ENCODE measurements around the gene RPLP2. TPM values are rescaled to one million over a fixed set of nuclear protein-coding genes. Genes with fewer than 3 reads are reported as not detected.

The RPLP2 gene
- total and polyA plus RNA-seq, 9 donors: 1,485 to 2,136 (median 1,808) TPM

GRCh38 chr11:843818-844692 is 34.3 kb downstream of the RPLP2 start:
- Histone ChIP-seq H3K4me3 (ENCODE audit: low read length) (peak overlapping the region; percentile 86), H3K27ac (ENCODE audit: low read length) (peak overlapping the region; percentile 93), H3K27me3 (ENCODE audit: control insufficient read depth, insufficient read depth, low read length) (peaks cover 7% of the 10 kb centered on the region), H3K36me3 (ENCODE audit: control insufficient read depth, insufficient read depth, low read length) (peaks cover 23% of the 10 kb centered on the region), H3K9me3 (replicated peaks; ENCODE audit: control insufficient read depth, low read depth, low read length) (no peaks in the 10 kb centered on the region), H3K4me1 (ENCODE audit: control insufficient read depth, insufficient read depth, low read length) (peaks cover 66% of the 10 kb centered on the region)
- WGBS (ENCODE audit: insufficient coverage): under 1% methylated on average over 12 of the region's 25 CpGs
- peak; percentile 97 for DNase-seq

GRCh38 chr11:844693-845644 is 35.2 kb downstream of the RPLP2 start:
- Histone ChIP-seq H3K27ac (ENCODE audit: low read length) (peak overlapping the region; percentile 93), H3K36me3 (ENCODE audit: control insufficient read depth, insufficient read depth, low read length) (peaks cover 14% of the 10 kb centered on the region), H3K4me3 (ENCODE audit: low read length) (peak overlapping the region; percentile 86), H3K27me3 (ENCODE audit: control insufficient read depth, insufficient read depth, low read length) (peaks cover 10% of the 10 kb centered on the region), H3K4me1 (ENCODE audit: control insufficient read depth, insufficient read depth, low read length) (peaks cover 62% of the 10 kb centered on the region), H3K9me3 (replicated peaks; ENCODE audit: control insufficient read depth, low read depth, low read length) (no peaks in the 10 kb centered on the region)
- 21% methylated on average over 16 of the region's 31 CpGs for WGBS (ENCODE audit: insufficient coverage)
- DNase-seq: peak; percentile 97

- Histone ChIP-seq H3K36me3 (ENCODE audit: control insufficient read depth, insufficient read depth, low read length) (peaks cover 4% of the 10 kb centered on the region), H3K27me3 (ENCODE audit: control insufficient read depth, insufficient read depth, low read length) (peaks cover 20% of the 10 kb centered on the region), H3K27ac (ENCODE audit: low read length) (peak overlapping the region; percentile 93), H3K9me3 (replicated peaks; ENCODE audit: control insufficient read depth, low read depth, low read length) (no peaks in the 10 kb centered on the region), H3K4me1 (ENCODE audit: control insufficient read depth, insufficient read depth, low read length) (peaks cover 62% of the 10 kb centered on the region), H3K4me3 (ENCODE audit: low read length) (no peak overlapping the region)
- no peak for DNase-seq
- 53% methylated on average over 7 of the region's 8 CpGs for WGBS (ENCODE audit: insufficient coverage)
Measured at GRCh38 chr11:845872-846495, 36.2 kb downstream of the RPLP2 start.

- no peaks in the 10 kb centered on the region for H3K9me3 ChIP-seq (replicated peaks; ENCODE audit: control insufficient read depth, low read depth, low read length)
- WGBS (ENCODE audit: insufficient coverage): 59% methylated on average over 11 of the region's 11 CpGs
- H3K27me3 ChIP-seq (ENCODE audit: control insufficient read depth, insufficient read depth, low read length): peaks cover 21% of the 10 kb centered on the region
- H3K4me1 ChIP-seq (ENCODE audit: control insufficient read depth, insufficient read depth, low read length): peaks cover 62% of the 10 kb centered on the region
- H3K4me3 ChIP-seq (ENCODE audit: low read length): no peak overlapping the region
- no peak for DNase-seq
- no peaks in the 10 kb centered on the region for H3K36me3 ChIP-seq (ENCODE audit: control insufficient read depth, insufficient read depth, low read length)
- no peak overlapping the region for H3K27ac ChIP-seq (ENCODE audit: low read length)
Measured at GRCh38 chr11:846496-847098, 36.8 kb downstream of the RPLP2 start.

- H3K27me3 ChIP-seq (ENCODE audit: control insufficient read depth, insufficient read depth, low read length): peaks cover 21% of the 10 kb centered on the region
- 78% methylated on average over 13 of the region's 18 CpGs for WGBS (ENCODE audit: insufficient coverage)
- H3K27ac ChIP-seq (ENCODE audit: low read length): no peak overlapping the region
- no peak for DNase-seq
- no peaks in the 10 kb centered on the region for H3K36me3 ChIP-seq (ENCODE audit: control insufficient read depth, insufficient read depth, low read length)
- peaks cover 61% of the 10 kb centered on the region for H3K4me1 ChIP-seq (ENCODE audit: control insufficient read depth, insufficient read depth, low read length)
- no peaks in the 10 kb centered on the region for H3K9me3 ChIP-seq (replicated peaks; ENCODE audit: control insufficient read depth, low read depth, low read length)
- no peak overlapping the region for H3K4me3 ChIP-seq (ENCODE audit: low read length)
Measured at GRCh38 chr11:847876-848275, 38.1 kb downstream of the RPLP2 start.

GRCh38 chr11:848380-848931 is 38.7 kb downstream of the RPLP2 start:
- no peaks in the 10 kb centered on the region for H3K36me3 ChIP-seq (ENCODE audit: control insufficient read depth, insufficient read depth, low read length)
- no peaks in the 10 kb centered on the region for H3K9me3 ChIP-seq (replicated peaks; ENCODE audit: control insufficient read depth, low read depth, low read length)
- H3K4me3 ChIP-seq (ENCODE audit: low read length): no peak overlapping the region
- WGBS (ENCODE audit: insufficient coverage): 33% methylated on average over 10 of the region's 14 CpGs
- H3K27me3 ChIP-seq (ENCODE audit: control insufficient read depth, insufficient read depth, low read length): peaks cover 21% of the 10 kb centered on the region
- H3K4me1 ChIP-seq (ENCODE audit: control insufficient read depth, insufficient read depth, low read length): peaks cover 61% of the 10 kb centered on the region
- no peak overlapping the region for H3K27ac ChIP-seq (ENCODE audit: low read length)
- DNase-seq: no peak

- Histone ChIP-seq H3K4me1 (ENCODE audit: control insufficient read depth, insufficient read depth, low read length) (peaks cover 59% of the 10 kb centered on the region), H3K36me3 (ENCODE audit: control insufficient read depth, insufficient read depth, low read length) (peaks cover 2% of the 10 kb centered on the region), H3K27me3 (ENCODE audit: control insufficient read depth, insufficient read depth, low read length) (peaks cover 21% of the 10 kb centered on the region), H3K4me3 (ENCODE audit: low read length) (peak overlapping the region; percentile 42), H3K27ac (ENCODE audit: low read length) (no peak overlapping the region), H3K9me3 (replicated peaks; ENCODE audit: control insufficient read depth, low read depth, low read length) (no peaks in the 10 kb centered on the region)
- 4% methylated on average over 60 of the region's 71 CpGs for WGBS (ENCODE audit: insufficient coverage)
- no peak for DNase-seq
Measured at GRCh38 chr11:849104-849824, 39.5 kb downstream of the RPLP2 start.

- Histone ChIP-seq H3K4me1 (ENCODE audit: control insufficient read depth, insufficient read depth, low read length) (peaks cover 59% of the 10 kb centered on the region), H3K36me3 (ENCODE audit: control insufficient read depth, insufficient read depth, low read length) (peaks cover 2% of the 10 kb centered on the region), H3K4me3 (ENCODE audit: low read length) (peak overlapping the region; percentile 34), H3K27me3 (ENCODE audit: control insufficient read depth, insufficient read depth, low read length) (peaks cover 21% of the 10 kb centered on the region), H3K9me3 (replicated peaks; ENCODE audit: control insufficient read depth, low read depth, low read length) (no peaks in the 10 kb centered on the region), H3K27ac (ENCODE audit: low read length) (no peak overlapping the region)
- WGBS (ENCODE audit: insufficient coverage): 6% methylated on average over 91 of the region's 97 CpGs
- no peak for DNase-seq
Measured at GRCh38 chr11:849951-850774, 40.4 kb downstream of the RPLP2 start.

Data from muscle of leg (tissue), 11 donors.